GM23338 (cell line): ENCODE measurements around the gene RGS3. TPM values are rescaled to one million over a fixed set of nuclear protein-coding genes. Genes with fewer than 3 reads are reported as not detected.

Experiments used
- ATAC-seq: fragments of 200-7000 bp; cut with Tn5 transposase; 3 replicates; pipeline ENCODE4 v1.9.1; 2020
- DNase-seq: peaks from one replicate; pipeline ENCODE4 v3.0.0-alpha.2; 2015; ENCODE audit warnings: low spot score
- H2AFZ ChIP-seq: fragments of 200-600 bp; sonication (generic); 2 replicates; pipeline ENCODE4 v1.8.0; 2016; ENCODE audit warnings: antibody characterized with exemption, mild to moderate bottlenecking, moderate library complexity
- H3F3A ChIP-seq: fragments of 200-600 bp; sonication (generic); replicated peaks from 2 replicates; pipeline ENCODE4 v1.8.0; 2017; ENCODE audit warnings: antibody characterized with exemption, mixed run types, low read depth
- H3K27ac ChIP-seq: fragments of 200-600 bp; sonication (generic); 2 replicates; pipeline ENCODE4 v1.6.1; 2016; ENCODE audit warnings: low read depth
- H3K27me3 ChIP-seq: fragments of 200-600 bp; sonication (generic); 2 replicates; pipeline ENCODE4 v1.8.0; 2016; ENCODE audit warnings: mild to moderate bottlenecking, mixed run types, moderate library complexity; ENCODE audit not compliant: insufficient read depth
- H3K36me3 ChIP-seq: fragments of 200-600 bp; sonication (generic); 2 replicates; pipeline ENCODE4 v1.8.0; 2016; ENCODE audit warnings: mild to moderate bottlenecking; ENCODE audit not compliant: insufficient read depth
- H3K4me1 ChIP-seq: fragments of 200-600 bp; sonication (generic); 2 replicates; pipeline ENCODE4 v1.8.0; 2016; ENCODE audit warnings: mild to moderate bottlenecking, moderate library complexity; ENCODE audit not compliant: insufficient read depth
- H3K4me2 ChIP-seq: fragments of 200-600 bp; sonication (generic); 2 replicates; pipeline ENCODE4 v1.7.1; 2017; ENCODE audit warnings: mixed run types
- H3K4me3 ChIP-seq: fragments of 200-600 bp; sonication (generic); 2 replicates; pipeline ENCODE4 v1.6.1; 2016; ENCODE audit warnings: mixed run types
- H3K79me2 ChIP-seq: fragments of 200-600 bp; sonication (generic); replicated peaks from 2 replicates; pipeline ENCODE4 v1.8.0; 2017; ENCODE audit warnings: mild to moderate bottlenecking; ENCODE audit not compliant: insufficient read depth
- H3K9me2 ChIP-seq: fragments of 200-600 bp; sonication (generic); 2 replicates; pipeline ENCODE4 v1.8.0; 2017; ENCODE audit not compliant: insufficient read depth
- H4K20me1 ChIP-seq: fragments of 200-600 bp; sonication (generic); replicated peaks from 2 replicates; pipeline ENCODE4 v1.8.0; 2017; ENCODE audit warnings: mild to moderate bottlenecking; ENCODE audit not compliant: insufficient read depth
- H3K27ac Mint-ChIP-seq: 2 replicates; pipeline ENCODE4 v1.8.0; 2020; ENCODE audit warnings: inconsistent platforms, mild to moderate bottlenecking, moderate library complexity, mixed read lengths
- H3K27me3 Mint-ChIP-seq: 3 replicates; pipeline ENCODE4 v1.8.0; 2022; ENCODE audit warnings: low read depth, mild to moderate bottlenecking, moderate library complexity, mixed read lengths, inconsistent platforms; ENCODE audit not compliant: insufficient read depth, poor library complexity
- H3K36me3 Mint-ChIP-seq: 3 replicates; pipeline ENCODE4 v1.8.0; 2021; ENCODE audit warnings: low read depth, mild to moderate bottlenecking, inconsistent platforms, moderate library complexity, mixed read lengths
- H3K4me1 Mint-ChIP-seq: 3 replicates; pipeline ENCODE4 v1.8.0; 2020; ENCODE audit warnings: mild to moderate bottlenecking, inconsistent platforms, mixed read lengths
- H3K4me3 Mint-ChIP-seq: 3 replicates; pipeline ENCODE4 v1.8.0; 2021; ENCODE audit warnings: moderate library complexity, mild to moderate bottlenecking, inconsistent platforms, mixed read lengths
- H3K9me3 Mint-ChIP-seq: 3 replicates; pipeline ENCODE4 v1.8.0; 2020; ENCODE audit warnings: moderate library complexity, mild to moderate bottlenecking, inconsistent platforms, mixed read lengths
- CREB1 ChIP-seq: fragments of 250-450 bp; sonication (Bioruptor Pico); IDR thresholded peaks from 2 replicates; pipeline ENCODE4 v1.5.0; 2020; ENCODE audit warnings: low read depth, mild to moderate bottlenecking, moderate library complexity
- CTCF ChIP-seq, 2 experiments: fragments of 200-600 bp in 1 of 2; sonication (generic) in 1 of 2; conservative IDR thresholded peaks; 2 replicates each; pipeline versions ENCODE4 v1.5.1 to v1.6.1; 2016 to 2017; ENCODE audit warnings: antibody characterized with exemption in 2 of 2, low read depth in 2 of 2, mild to moderate bottlenecking in 2 of 2, moderate library complexity in 1 of 2
- ETS1 ChIP-seq: IDR thresholded peaks from 2 replicates; pipeline ENCODE4 v1.6.1; 2016; ENCODE audit warnings: antibody characterized with exemption
- EZH2 ChIP-seq: fragments of 200-600 bp; sonication (generic); IDR thresholded peaks from one replicate; pipeline ENCODE4 v1.8.0; 2017; ENCODE audit warnings: antibody characterized with exemption, mild to moderate bottlenecking, low read depth; ENCODE audit not compliant: unreplicated experiment
- EZH2phosphoT487 ChIP-seq: fragments of 200-600 bp; sonication (generic); IDR thresholded peaks from one replicate; pipeline ENCODE4 v1.8.1; 2018; ENCODE audit warnings: antibody characterized with exemption; ENCODE audit not compliant: unreplicated experiment
- JUNB ChIP-seq: IDR thresholded peaks from one replicate; pipeline ENCODE4 v1.6.1; 2016; ENCODE audit warnings: antibody characterized with exemption; ENCODE audit not compliant: unreplicated experiment
- NANOG ChIP-seq: IDR thresholded peaks from 2 replicates; pipeline ENCODE4 v1.6.1; 2016; ENCODE audit warnings: antibody characterized with exemption, borderline replicate concordance
- POLR2AphosphoS5 ChIP-seq: IDR thresholded peaks from 2 replicates; pipeline ENCODE4 v1.6.1; 2016; ENCODE audit warnings: antibody characterized with exemption, low read depth
- REST ChIP-seq: IDR thresholded peaks from one replicate; pipeline ENCODE4 v1.6.1; 2018; ENCODE audit warnings: antibody characterized with exemption; ENCODE audit not compliant: unreplicated experiment
- ZNF114 ChIP-seq: fragments of 250-450 bp; sonication (Bioruptor Pico); IDR thresholded peaks from 2 replicates; pipeline ENCODE4 v1.5.0; 2020; ENCODE audit warnings: mild to moderate bottlenecking, moderate library complexity
- ZNF331 ChIP-seq: fragments of 250-450 bp; sonication (Bioruptor Pico); IDR thresholded peaks from 2 replicates; pipeline ENCODE4 v1.5.0; 2020; ENCODE audit warnings: low read depth, mild to moderate bottlenecking, moderate library complexity
- ZNF462 ChIP-seq: fragments of 250-450 bp; sonication (Bioruptor Pico); IDR thresholded peaks from 2 replicates; pipeline ENCODE4 v1.5.0; 2020; ENCODE audit warnings: mild to moderate bottlenecking, moderate library complexity
- polyA plus RNA-seq: library from polyadenylated mRNA; unstranded; fragments of >200 nt; fragmentation: Nextera tagmentation; extraction: Ambion mirVana; gene quantifications from 2 replicates; pipeline ENCODE4 v1.2.1, GENCODE V29; 2016
- total RNA-seq: library from RNA; depleted of rRNA; stranded (reverse); fragments of >200 nt; shearing (Covaris generic); gene quantifications from 2 replicates; pipeline ENCODE4 v1.2.3, GENCODE V29; 2014

The RGS3 gene
- total and polyA plus RNA-seq, 2 experiments from 2014 or later: 14.2 to 24.3 TPM

- H3K9me3 Mint-ChIP-seq: no peaks in the 10 kb centered on the region
- H3K27ac Mint-ChIP-seq: no peak overlapping the region
- peaks cover 24% of the 10 kb centered on the region for H3K4me1 Mint-ChIP-seq
- Histone ChIP-seq H3K79me2 (no peaks in the 10 kb centered on the region), H3K4me1 (peaks cover 11% of the 10 kb centered on the region; the same call in 1 of the 2 replicates), H4K20me1 (no peaks in the 10 kb centered on the region), H2AFZ (no peak overlapping the region), H3K4me3 (no peak overlapping the region), H3K27me3 (no peaks in the 10 kb centered on the region), H3K27ac (no peak overlapping the region), H3F3A (no peaks in the 10 kb centered on the region), H3K4me2 (no peak overlapping the region), H3K9me2 (no peaks in the 10 kb centered on the region), H3K36me3 (no peaks in the 10 kb centered on the region)
- no peak for ATAC-seq
- DNase-seq: no peak
- no peak overlapping the region for H3K4me3 Mint-ChIP-seq
- H3K27me3 Mint-ChIP-seq: peaks cover 8% of the 10 kb centered on the region
- H3K36me3 Mint-ChIP-seq: peaks cover 5% of the 10 kb centered on the region; the same call in 1 of the 3 replicates
- TF ChIP-seq ZNF331 (no peak), CREB1 (CRISPR knock-in tag) (no peak), JUNB (no peak), ZNF114 (CRISPR knock-in tag) (no peak), CTCF (conservative IDR thresholded peaks at IDR 0.05; ENCODE audit: low read depth in 2 of 2) (no peak), ZNF462 (CRISPR knock-in tag) (no peak), ETS1 (no peak), REST (no peak), EZH2 (no peak), POLR2AphosphoS5 (no peak), NANOG (no peak), EZH2phosphoT487 (no peak)
Observed at GRCh38 chr9:113578882-113579282, 115.4 kb downstream of the RGS3 start.
